Tibial artery (tissue), 4 donors: ENCODE data around the gene KRTAP8-1.

Experiments
- DNase-seq, 2 donors: peaks; one replicate each; pipeline ENCODE4 v3.0.0-alpha.2; 2019
- H3K27ac ChIP-seq, 2 donors: fragments of 200-600 bp; sonication (generic) in 1 of 2; 1 replicate in 1 of 2; 2 replicates in 1 of 2; pipeline ENCODE4 v1.5.1; 2018 to 2019; ENCODE audit warnings: mild to moderate bottlenecking in 1 of 2
- H3K27me3 ChIP-seq, 2 donors: fragments of 200-600 bp; sonication (generic) in 1 of 2; one replicate each; pipeline versions ENCODE4 v1.5.1 to v1.6.0; 2016 to 2019
- H3K36me3 ChIP-seq, 3 donors: fragments of 200-600 bp; sonication (generic) in 2 of 3; one replicate each; pipeline ENCODE4 v1.5.1; 2016 to 2019; ENCODE audit warnings: mild to moderate bottlenecking in 2 of 3
- H3K4me1 ChIP-seq, 4 donors: fragments of 200-600 bp; sonication (generic) in 2 of 4; 1 replicate in 3 of 4; 2 replicates in 1 of 4; pipeline ENCODE4 v1.5.1; 2016 to 2019
- H3K4me3 ChIP-seq, 2 donors: fragments of 200-600 bp; sonication (generic) in 1 of 2; 1 replicate in 1 of 2; 2 replicates in 1 of 2; pipeline ENCODE4 v1.5.1; 2018 to 2019; ENCODE audit warnings: mild to moderate bottlenecking in 2 of 2
- H3K9me3 ChIP-seq, 3 donors: fragments of 200-600 bp; sonication (generic) in 1 of 3; one replicate each; pipeline ENCODE4 v1.5.1; 2016 to 2019
- intact Hi-C: fragments of 100-400 bp; cut with DNase I; formaldehyde crosslinking; loops from one replicate; pipeline ENCODE4 v1.15.0; 2023; ENCODE audit warnings: low total_unique reads
- TF ChIP-seq, protein P1 (sequence below), 2 experiments: fragments of 200-600 bp in 1 of 2; fragments of 450-650 bp in 1 of 2; IDR thresholded peaks; one replicate each; pipeline ENCODE4 v1.5.1; 2017 to 2019; ENCODE audit warnings: antibody characterized with exemption in 2 of 2, mild to moderate bottlenecking in 1 of 2, moderate library complexity in 1 of 2

The KRTAP8-1 gene

DNA sequence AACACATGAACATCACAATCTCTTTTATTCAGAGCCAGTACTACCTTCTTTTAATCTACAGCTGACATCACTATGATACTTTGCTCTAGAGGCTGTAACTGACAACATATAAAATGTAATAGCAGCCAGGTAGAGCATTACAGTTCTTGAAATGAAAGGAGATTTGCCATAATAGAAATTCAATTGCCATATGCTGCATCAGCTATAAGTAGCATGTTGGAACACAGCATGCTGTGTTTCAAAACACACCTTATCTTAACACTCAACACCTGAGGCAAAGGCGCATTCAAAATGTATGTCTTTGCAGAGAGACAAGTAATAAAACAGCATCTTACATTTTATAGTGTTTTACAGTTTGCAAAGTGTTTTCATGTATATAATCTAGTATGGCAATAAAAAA lies 33.8 kb downstream of the KRTAP8-1 start:
- Histone ChIP-seq H3K36me3 (no peaks in the 10 kb centered on the region), H3K4me3 (no peak overlapping the region), H3K9me3 (no peaks in the 10 kb centered on the region), H3K27ac (no peak overlapping the region), H3K27me3 (no peaks in the 10 kb centered on the region), H3K4me1 (no peaks in the 10 kb centered on the region)
- intact Hi-C loops = no loop called here
- no peak for DNase-seq
- TF ChIP-seq, protein P1, sequence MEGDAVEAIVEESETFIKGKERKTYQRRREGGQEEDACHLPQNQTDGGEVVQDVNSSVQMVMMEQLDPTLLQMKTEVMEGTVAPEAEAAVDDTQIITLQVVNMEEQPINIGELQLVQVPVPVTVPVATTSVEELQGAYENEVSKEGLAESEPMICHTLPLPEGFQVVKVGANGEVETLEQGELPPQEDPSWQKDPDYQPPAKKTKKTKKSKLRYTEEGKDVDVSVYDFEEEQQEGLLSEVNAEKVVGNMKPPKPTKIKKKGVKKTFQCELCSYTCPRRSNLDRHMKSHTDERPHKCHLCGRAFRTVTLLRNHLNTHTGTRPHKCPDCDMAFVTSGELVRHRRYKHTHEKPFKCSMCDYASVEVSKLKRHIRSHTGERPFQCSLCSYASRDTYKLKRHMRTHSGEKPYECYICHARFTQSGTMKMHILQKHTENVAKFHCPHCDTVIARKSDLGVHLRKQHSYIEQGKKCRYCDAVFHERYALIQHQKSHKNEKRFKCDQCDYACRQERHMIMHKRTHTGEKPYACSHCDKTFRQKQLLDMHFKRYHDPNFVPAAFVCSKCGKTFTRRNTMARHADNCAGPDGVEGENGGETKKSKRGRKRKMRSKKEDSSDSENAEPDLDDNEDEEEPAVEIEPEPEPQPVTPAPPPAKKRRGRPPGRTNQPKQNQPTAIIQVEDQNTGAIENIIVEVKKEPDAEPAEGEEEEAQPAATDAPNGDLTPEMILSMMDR (IDR thresholded peaks at IDR 0.05) = no peak

DNA sequence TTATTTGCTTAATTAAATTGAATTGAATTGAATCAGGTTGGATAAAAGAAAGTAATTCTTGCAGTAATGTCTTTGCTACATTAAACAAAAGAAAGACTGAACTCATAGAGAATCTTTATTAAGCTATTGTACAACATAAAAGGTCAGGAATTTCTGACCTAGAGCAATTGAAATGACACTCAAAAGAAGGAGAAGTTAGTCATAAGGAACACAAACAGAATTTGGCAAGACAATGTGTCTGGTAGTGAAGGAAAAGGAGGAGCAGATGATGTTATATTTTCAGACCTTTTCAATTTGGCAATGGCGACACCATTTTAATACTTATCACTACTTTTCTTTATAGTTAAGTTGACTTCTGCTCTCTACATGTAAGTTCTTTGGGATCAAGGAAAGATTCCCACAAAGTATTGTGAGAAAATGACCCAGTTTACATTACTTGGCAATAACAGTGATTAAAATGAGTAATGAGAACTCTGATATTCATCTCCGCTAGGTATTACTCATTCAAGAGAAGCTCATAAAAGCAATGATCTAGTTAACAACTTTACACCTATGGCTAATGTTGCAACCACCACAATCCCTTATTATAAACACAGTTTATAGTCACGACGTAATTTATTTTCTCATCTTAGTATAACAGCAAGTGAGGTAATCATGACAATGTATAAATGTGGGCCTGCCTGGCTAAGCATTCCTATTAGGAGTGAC lies 43.2 kb downstream of the KRTAP8-1 start:
- intact Hi-C loops = no loop called here

More for the DNA sequence above, 43.2 kb downstream of the KRTAP8-1 start:
- no peak for DNase-seq
- TF ChIP-seq, protein P1 (IDR thresholded peaks at IDR 0.05) = no peak
- no peaks in the 10 kb centered on the region for H3K27me3 ChIP-seq
- H3K27ac ChIP-seq = no peak overlapping the region
- H3K4me3 ChIP-seq = no peak overlapping the region
- H3K36me3 ChIP-seq = no peaks in the 10 kb centered on the region
- no peaks in the 10 kb centered on the region for H3K4me1 ChIP-seq
- no peaks in the 10 kb centered on the region for H3K9me3 ChIP-seq
